HepG2 (cell line): Measurements from ENCODE around the gene AUTS2. TPM values are rescaled to one million over a fixed set of nuclear protein-coding genes. Genes with fewer than 3 reads are reported as not detected.

Source experiments
- BATF2 ChIP-seq: sonication (generic); formaldehyde crosslinking; IDR thresholded peaks from 2 replicates; pipeline ENCODE4 v1.8.0; 2022; ENCODE audit warnings: mild to moderate bottlenecking, missing genetic modification reagents, moderate library complexity
- GABPB1 ChIP-seq: IDR thresholded peaks from 2 replicates; pipeline ENCODE4 v1.6.1; 2016; ENCODE audit warnings: mild to moderate bottlenecking, missing genetic modification reagents, moderate library complexity, missing compliant biosample characterization
- MYPOP ChIP-seq: sonication (generic); formaldehyde crosslinking; IDR thresholded peaks from 2 replicates; pipeline ENCODE4 v1.8.1; 2023; ENCODE audit warnings: mild to moderate bottlenecking, moderate library complexity, missing genetic modification reagents
- PPARG ChIP-seq: conservative IDR thresholded peaks from 2 replicates; pipeline ENCODE4 v1.6.1; 2016; ENCODE audit warnings: missing biosample characterization, missing genetic modification reagents
- TRAFD1 ChIP-seq: sonication (generic); formaldehyde crosslinking; IDR thresholded peaks from 2 replicates; pipeline ENCODE4 v1.5.1; 2020; ENCODE audit warnings: missing genetic modification reagents, mild to moderate bottlenecking, borderline replicate concordance
- USF2 ChIP-seq, 2 experiments: sonication (generic) in 1 of 2; formaldehyde crosslinking in 1 of 2; IDR thresholded peaks; 2 replicates each; pipeline versions ENCODE4 v1.5.1 to v1.6.1; 2011 to 2020; ENCODE audit warnings: borderline replicate concordance in 1 of 2, low read depth in 1 of 2, low read length in 1 of 2, mild to moderate bottlenecking in 1 of 2, missing genetic modification reagents in 1 of 2, moderate library complexity in 1 of 2
- ZKSCAN8 ChIP-seq: IDR thresholded peaks from 2 replicates; pipeline ENCODE4 v1.6.1; 2016; ENCODE audit warnings: borderline replicate concordance, missing genetic modification reagents, missing compliant biosample characterization
- ZNF160 ChIP-seq: sonication (generic); formaldehyde crosslinking; IDR thresholded peaks from 2 replicates; pipeline ENCODE4 v1.8.0; 2022; ENCODE audit warnings: mild to moderate bottlenecking, inconsistent platforms, missing genetic modification reagents
- ZNF546 ChIP-seq: sonication (generic); formaldehyde crosslinking; conservative IDR thresholded peaks from 2 replicates; pipeline ENCODE4 v1.8.1; 2023; ENCODE audit warnings: mild to moderate bottlenecking, missing genetic modification reagents
- ZNF761 ChIP-seq: sonication (generic); formaldehyde crosslinking; conservative IDR thresholded peaks from 2 replicates; pipeline ENCODE4 v1.4.0; 2020; ENCODE audit warnings: mild to moderate bottlenecking, missing genetic modification reagents
- ZNF770 ChIP-seq: sonication (generic); formaldehyde crosslinking; IDR thresholded peaks from 2 replicates; pipeline ENCODE4 v1.5.0; 2020; ENCODE audit warnings: mild to moderate bottlenecking, missing genetic modification reagents
- polyA plus RNA-seq, 8 experiments: library from polyadenylated mRNA; depleted of rRNA in 3 of 8; stranded (reverse) in 7 of 8; unstranded in 1 of 8; fragments of >200 nt; fragmentation: Illumina TruSeq in 4 of 8; extraction: Trizol in 4 of 8; gene quantifications; 2 replicates each; pipeline versions ENCODE4 v1.2.1 to v1.2.3, GENCODE V29; 2011 to 2016; ENCODE audit warnings: low read depth in 4 of 8, missing spikeins in 1 of 8, mixed read lengths in 1 of 8; ENCODE audit not compliant: insufficient read depth in 1 of 8
- total RNA-seq, 5 experiments: library from RNA; depleted of rRNA; stranded (reverse); fragments of >200 nt; fragmentation: Illumina TruSeq; extraction: Trizol; gene quantifications; 2 replicates each; pipeline ENCODE4 v1.2.3, GENCODE V29; 2016; ENCODE audit warnings: low read depth in 1 of 5
- TF ChIP-seq, protein P1 (sequence below): sonication (generic); formaldehyde crosslinking; IDR thresholded peaks from 2 replicates; pipeline ENCODE4 v1.5.0; 2020; ENCODE audit warnings: mild to moderate bottlenecking, missing genetic modification reagents, borderline replicate concordance
- TF ChIP-seq, protein P2 (sequence below): sonication (generic); formaldehyde crosslinking; IDR thresholded peaks from 2 replicates; pipeline ENCODE4 v1.4.0; 2020; ENCODE audit warnings: mild to moderate bottlenecking, low read depth, missing genetic modification reagents

The AUTS2 gene
- total and polyA plus RNA-seq, 2 of the 13 experiments (the other 11 are each of a cell fraction or from before 2014, with no cell fraction given), result 0.38 TPM; not detected in 1

DNA sequence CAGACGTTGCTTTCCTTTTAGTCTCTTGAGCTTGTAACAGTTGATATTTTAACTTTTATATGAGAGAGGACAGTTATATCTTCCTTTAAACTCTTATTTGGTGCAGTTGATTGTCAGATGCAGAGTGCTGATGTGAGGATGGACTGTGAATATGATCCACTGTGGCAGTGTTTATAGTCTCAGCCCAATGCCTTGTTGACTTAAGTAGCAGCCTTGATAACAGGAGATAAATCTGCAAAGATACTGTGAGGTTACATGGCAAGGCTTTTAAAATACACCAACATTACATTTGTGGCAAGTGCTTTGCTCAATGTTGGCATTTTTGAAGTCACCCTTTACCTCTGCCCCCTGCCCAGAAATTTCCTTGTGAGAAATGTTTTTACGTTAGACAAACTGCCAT lies 206.7 kb downstream of the AUTS2 start (continued):
- TF ChIP-seq ZNF546 (CRISPR knock-in tag) (no peak), MYPOP (CRISPR knock-in tag) (no peak), ZNF160 (CRISPR knock-in tag) (no peak), USF2 (IDR thresholded peaks at IDR 0.05; ENCODE audit: low read depth, low read length) (no peak), USF2 (CRISPR knock-in tag; IDR thresholded peaks at IDR 0.05; ENCODE audit: borderline replicate concordance) (no peak), BATF2 (CRISPR knock-in tag) (no peak), ZKSCAN8 (no peak), PPARG (CRISPR knock-in tag) (no peak), TRAFD1 (CRISPR knock-in tag) (no peak), GABPB1 (CRISPR knock-in tag) (no peak), ZNF761 (CRISPR knock-in tag) (no peak), ZNF770 (no peak)
- TF ChIP-seq, protein P1, sequence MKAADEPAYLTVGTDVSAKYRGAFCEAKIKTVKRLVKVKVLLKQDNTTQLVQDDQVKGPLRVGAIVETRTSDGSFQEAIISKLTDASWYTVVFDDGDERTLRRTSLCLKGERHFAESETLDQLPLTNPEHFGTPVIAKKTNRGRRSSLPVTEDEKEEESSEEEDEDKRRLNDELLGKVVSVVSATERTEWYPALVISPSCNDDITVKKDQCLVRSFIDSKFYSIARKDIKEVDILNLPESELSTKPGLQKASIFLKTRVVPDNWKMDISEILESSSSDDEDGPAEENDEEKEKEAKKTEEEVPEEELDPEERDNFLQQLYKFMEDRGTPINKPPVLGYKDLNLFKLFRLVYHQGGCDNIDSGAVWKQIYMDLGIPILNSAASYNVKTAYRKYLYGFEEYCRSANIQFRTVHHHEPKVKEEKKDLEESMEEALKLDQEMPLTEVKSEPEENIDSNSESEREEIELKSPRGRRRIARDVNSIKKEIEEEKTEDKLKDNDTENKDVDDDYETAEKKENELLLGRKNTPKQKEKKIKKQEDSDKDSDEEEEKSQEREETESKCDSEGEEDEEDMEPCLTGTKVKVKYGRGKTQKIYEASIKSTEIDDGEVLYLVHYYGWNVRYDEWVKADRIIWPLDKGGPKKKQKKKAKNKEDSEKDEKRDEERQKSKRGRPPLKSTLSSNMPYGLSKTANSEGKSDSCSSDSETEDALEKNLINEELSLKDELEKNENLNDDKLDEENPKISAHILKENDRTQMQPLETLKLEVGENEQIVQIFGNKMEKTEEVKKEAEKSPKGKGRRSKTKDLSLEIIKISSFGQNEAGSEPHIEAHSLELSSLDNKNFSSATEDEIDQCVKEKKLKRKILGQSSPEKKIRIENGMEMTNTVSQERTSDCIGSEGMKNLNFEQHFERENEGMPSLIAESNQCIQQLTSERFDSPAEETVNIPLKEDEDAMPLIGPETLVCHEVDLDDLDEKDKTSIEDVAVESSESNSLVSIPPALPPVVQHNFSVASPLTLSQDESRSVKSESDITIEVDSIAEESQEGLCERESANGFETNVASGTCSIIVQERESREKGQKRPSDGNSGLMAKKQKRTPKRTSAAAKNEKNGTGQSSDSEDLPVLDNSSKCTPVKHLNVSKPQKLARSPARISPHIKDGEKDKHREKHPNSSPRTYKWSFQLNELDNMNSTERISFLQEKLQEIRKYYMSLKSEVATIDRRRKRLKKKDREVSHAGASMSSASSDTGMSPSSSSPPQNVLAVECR (CRISPR knock-in tag), result no peak
- TF ChIP-seq, protein P2, sequence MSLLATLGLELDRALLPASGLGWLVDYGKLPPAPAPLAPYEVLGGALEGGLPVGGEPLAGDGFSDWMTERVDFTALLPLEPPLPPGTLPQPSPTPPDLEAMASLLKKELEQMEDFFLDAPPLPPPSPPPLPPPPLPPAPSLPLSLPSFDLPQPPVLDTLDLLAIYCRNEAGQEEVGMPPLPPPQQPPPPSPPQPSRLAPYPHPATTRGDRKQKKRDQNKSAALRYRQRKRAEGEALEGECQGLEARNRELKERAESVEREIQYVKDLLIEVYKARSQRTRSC (CRISPR knock-in tag), result no peak
